AG04449 (cell line): ENCODE measurements around the gene PIP.
"Not testable (repeated sequence)": the region's sequence is repeated elsewhere in the genome, so short reads cannot be mapped to it uniquely, and the experiment has no call there.

Experiments
- CTCF ChIA-PET: fragments of 350-600 bp; formaldehyde crosslinking; extraction: SDS; loops from one replicate; lab custom pipeline; 2021; ENCODE audit warnings: antibody characterized with exemption; lab: Yijun Ruan, JAX
- POLR2A ChIA-PET: fragments of 400-600, 350-600 bp; formaldehyde crosslinking; extraction: SDS; loops from one replicate; lab custom pipeline; 2020; ENCODE audit warnings: antibody characterized with exemption, inconsistent platforms; lab: Yijun Ruan, JAX
- DNase-seq: peaks from one replicate; pipeline ENCODE4 v3.0.0-alpha.2; 2010; ENCODE audit warnings: low read depth, low spot score
- H3K4me3 ChIP-seq: 2 replicates; pipeline ENCODE4 v1.5.1; 2011; ENCODE audit warnings: low read depth, mild to moderate bottlenecking, control low read depth, low read length
- TF ChIP-seq, protein P1 (sequence below): IDR thresholded peaks from one replicate; pipeline ENCODE4 v1.5.1; 2011; ENCODE audit warnings: mild to moderate bottlenecking, moderate library complexity, low read length, control low read depth, inconsistent platforms; ENCODE audit not compliant: insufficient read depth; ENCODE audit errors: missing control alignments

PIP gene

DNA sequence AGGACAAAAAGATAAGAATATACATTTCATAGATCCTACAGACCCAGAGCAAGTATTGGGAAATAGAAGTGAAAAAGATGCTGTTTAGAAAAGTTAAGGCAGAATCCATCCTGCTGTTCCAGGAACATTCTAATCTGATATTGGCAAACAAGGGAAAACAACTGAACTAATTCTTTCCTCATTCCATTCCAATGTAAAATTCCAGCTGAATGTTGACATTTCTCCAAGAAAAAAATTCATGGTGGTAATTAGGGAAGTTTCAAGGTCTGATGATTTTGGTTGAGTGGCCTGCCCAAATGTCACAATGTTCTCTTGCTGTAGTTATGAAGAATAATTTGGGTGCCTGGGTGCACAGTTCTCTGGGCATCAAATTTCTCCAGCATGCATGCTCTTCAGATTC, 15.2 kb downstream of the PIP start:
- CTCF ChIA-PET: no interaction called here
- TF ChIP-seq, protein P1, sequence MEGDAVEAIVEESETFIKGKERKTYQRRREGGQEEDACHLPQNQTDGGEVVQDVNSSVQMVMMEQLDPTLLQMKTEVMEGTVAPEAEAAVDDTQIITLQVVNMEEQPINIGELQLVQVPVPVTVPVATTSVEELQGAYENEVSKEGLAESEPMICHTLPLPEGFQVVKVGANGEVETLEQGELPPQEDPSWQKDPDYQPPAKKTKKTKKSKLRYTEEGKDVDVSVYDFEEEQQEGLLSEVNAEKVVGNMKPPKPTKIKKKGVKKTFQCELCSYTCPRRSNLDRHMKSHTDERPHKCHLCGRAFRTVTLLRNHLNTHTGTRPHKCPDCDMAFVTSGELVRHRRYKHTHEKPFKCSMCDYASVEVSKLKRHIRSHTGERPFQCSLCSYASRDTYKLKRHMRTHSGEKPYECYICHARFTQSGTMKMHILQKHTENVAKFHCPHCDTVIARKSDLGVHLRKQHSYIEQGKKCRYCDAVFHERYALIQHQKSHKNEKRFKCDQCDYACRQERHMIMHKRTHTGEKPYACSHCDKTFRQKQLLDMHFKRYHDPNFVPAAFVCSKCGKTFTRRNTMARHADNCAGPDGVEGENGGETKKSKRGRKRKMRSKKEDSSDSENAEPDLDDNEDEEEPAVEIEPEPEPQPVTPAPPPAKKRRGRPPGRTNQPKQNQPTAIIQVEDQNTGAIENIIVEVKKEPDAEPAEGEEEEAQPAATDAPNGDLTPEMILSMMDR: no peak
- no peak overlapping the region for H3K4me3 ChIP-seq
- POLR2A ChIA-PET: no interaction called here
- DNase-seq: no peak

DNA sequence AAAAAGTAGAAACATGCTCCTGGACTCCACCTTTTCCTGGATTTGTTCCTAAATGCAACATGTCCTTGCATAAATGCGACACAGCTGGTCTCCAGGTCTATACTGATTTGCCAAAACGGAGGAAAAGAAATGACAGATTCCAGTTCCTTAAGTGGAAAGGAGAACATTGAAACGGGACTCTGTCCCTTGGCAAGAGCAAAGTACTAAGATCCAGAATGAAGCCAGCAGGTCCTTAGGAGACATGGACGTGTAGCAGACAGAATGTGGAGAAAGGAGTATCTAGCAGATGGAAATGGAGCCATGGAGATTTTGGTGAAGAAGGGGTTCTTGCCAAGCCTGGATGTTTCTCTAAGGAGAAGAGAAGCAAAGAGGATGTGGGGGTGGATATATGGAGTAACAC, 16.2 kb downstream of the PIP start:
- no peak for DNase-seq

DNA sequence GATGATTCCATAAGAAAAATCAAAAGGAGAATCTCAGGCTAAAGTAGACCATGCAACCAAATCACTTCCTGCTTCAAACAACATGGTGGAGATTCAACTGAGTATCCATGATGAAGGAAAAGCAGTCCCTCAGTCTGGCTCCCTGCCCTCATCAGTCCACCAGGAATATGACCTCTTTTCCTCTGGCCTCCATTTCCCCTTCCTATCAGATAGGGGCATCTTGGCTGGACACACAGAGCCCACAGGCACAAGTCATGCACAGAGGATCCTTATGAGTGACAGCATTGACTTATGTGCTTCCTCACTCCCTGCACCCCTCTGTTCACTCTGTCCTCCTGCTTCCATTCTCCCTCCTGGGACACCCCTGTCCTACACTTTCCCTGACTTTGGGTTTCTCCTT, 16.8 kb downstream of the PIP start:
- ChIA-PET CTCF (no interaction called here), POLR2A (no interaction called here)
- DNase-seq: no peak
- H3K4me3 ChIP-seq: no peak overlapping the region
- TF ChIP-seq, protein P1: no peak

More for the DNA sequence above, 16.2 kb downstream of the PIP start:
- H3K4me3 ChIP-seq: no peak overlapping the region
- TF ChIP-seq, protein P1: no peak
- POLR2A ChIA-PET: no interaction called here
- CTCF ChIA-PET: no interaction called here

DNA sequence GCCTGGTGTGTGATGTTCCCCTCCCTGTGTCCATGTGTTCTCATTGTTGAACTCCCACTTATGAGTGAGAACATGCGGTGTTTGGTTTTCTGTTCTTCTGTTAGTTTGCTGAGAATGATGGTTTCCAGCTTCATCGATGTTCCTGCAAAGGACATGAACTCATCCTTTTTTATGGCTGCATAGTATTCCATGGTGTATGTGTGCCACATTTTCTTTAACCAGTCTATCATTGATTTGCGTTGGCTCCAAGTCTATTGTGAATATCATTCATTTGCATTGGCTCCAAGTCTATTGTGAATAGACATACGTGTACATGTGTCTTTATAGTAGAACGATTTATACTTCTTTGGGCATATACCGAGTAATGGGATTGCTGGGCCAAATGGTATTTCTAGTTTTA, 18.8 kb downstream of the PIP start:
- CTCF ChIA-PET, POLR2A ChIA-PET, H3K4me3 ChIP-seq, DNase-seq: not testable (repeated sequence)

DNA sequence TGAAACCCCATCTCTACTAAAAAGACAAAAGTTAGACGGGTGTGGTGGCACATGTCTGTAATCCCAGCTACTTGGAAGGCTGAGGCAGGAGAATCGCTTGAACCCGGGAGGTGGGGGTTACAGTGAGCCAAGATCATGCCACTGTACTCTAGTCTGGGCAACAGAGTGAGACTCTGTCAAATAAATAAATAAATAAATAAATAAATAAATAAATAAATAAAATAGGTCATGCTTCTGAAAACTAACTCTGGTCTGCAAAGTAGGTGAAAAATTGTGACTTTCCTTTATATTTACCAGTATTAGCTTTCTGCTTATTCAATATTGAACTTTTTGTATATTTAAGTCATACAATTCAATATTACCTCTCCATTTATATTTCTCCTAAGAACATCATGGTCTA, 26.7 kb downstream of the PIP start:
- POLR2A ChIA-PET, DNase-seq, CTCF ChIA-PET, H3K4me3 ChIP-seq: not testable (repeated sequence)

DNA sequence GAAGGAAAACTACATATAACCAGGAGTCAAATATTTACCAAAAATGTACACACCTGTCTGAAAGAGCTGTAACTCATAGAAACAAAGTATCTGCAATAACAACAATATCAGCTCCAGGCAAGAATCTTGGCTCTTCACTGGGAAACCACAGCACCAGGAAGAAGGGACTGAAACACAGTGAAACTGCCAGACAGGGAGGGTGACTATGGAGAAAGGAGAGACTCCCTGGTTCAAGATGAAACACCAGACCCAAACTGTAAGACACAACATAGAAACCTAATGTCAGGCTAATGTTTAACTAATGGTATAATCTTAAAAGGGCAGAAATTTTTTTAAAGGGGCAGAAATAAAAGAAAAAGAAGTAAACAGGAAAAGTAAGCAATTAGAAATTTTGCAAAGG, 39.8 kb downstream of the PIP start:
- ChIA-PET POLR2A (no interaction called here), CTCF (interaction anchor here (0.7 kb wide), 1 partner anchor 61 kb away, joined by 3 read pairs; no protein-coding TSS in a partner anchor)
- TF ChIP-seq, protein P1: no peak
- DNase-seq: no peak
- H3K4me3 ChIP-seq: no peak overlapping the region

DNA sequence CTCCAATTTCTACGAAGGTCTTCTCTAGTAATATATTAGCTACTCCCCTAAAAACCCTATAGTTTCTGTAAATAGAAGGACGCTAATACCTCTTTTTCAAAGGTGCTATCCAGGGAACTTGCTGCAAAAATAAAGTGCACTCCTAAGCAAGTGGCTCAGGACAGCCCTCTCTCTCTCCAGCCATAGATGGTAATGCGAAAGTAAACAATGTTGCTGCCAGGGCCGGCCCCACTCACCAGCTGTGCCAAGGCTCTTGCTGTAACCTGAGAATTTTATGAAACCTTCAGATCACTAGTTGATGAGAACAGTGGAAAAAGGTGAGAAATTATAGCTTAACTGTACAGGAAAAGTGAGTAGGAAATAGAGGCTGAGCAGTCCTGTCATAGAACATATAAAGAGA, 40.5 kb downstream of the PIP start:
- H3K4me3 ChIP-seq: no peak overlapping the region
- DNase-seq: no peak
- TF ChIP-seq, protein P1: no peak
- POLR2A ChIA-PET: no interaction called here
- CTCF ChIA-PET: interaction anchor here (0.7 to 1.0 kb wide), 2 partner anchors 18 to 43 kb away, joined by 3 to 4 read pairs; no protein-coding TSS in a partner anchor
